Nephron progenitor cell (in vitro differentiated cells): ENCODE measurements around the gene COL4A3.

ENCODE experiments used
- DNase-seq: peaks from one replicate; pipeline ENCODE4 v3.0.0; 2021
- H3K27ac Mint-ChIP-seq: 2 replicates; pipeline ENCODE4 v1.8.0; 2021; ENCODE audit warnings: mild to moderate bottlenecking, moderate library complexity, mixed read lengths
- H3K27me3 Mint-ChIP-seq: 2 replicates; pipeline ENCODE4 v1.8.0; 2021; ENCODE audit warnings: mild to moderate bottlenecking, low read depth, mixed read lengths; ENCODE audit not compliant: poor library complexity
- H3K36me3 Mint-ChIP-seq: 2 replicates; pipeline ENCODE4 v1.8.0; 2021; ENCODE audit warnings: low read depth, mixed read lengths
- H3K4me1 Mint-ChIP-seq: 2 replicates; pipeline ENCODE4 v1.8.0; 2021; ENCODE audit warnings: mixed read lengths
- H3K4me3 Mint-ChIP-seq: 2 replicates; pipeline ENCODE4 v1.8.0; 2021; ENCODE audit warnings: mild to moderate bottlenecking, moderate library complexity, mixed read lengths
- H3K9me3 Mint-ChIP-seq: 2 replicates; pipeline ENCODE4 v1.8.0; 2021; ENCODE audit warnings: mild to moderate bottlenecking, moderate library complexity, mixed read lengths
- CTCF ChIP-seq: fragments of 200-600 bp; sonication (generic); IDR thresholded peaks from 2 replicates; pipeline ENCODE4 v1.5.0; 2021; ENCODE audit warnings: antibody characterized with exemption

Gene COL4A3

GRCh38 chr2:227326783-227327182 is 162.4 kb downstream of the COL4A3 start:
- Mint-ChIP-seq H3K27ac (no peak overlapping the region), H3K36me3 (peaks cover 51% of the 10 kb centered on the region), H3K4me3 (peak overlapping the region; percentile 93), H3K27me3 (peaks cover 10% of the 10 kb centered on the region), H3K9me3 (peaks cover 28% of the 10 kb centered on the region), H3K4me1 (peaks cover 39% of the 10 kb centered on the region)
- TF ChIP-seq CTCF = no peak
- DNase-seq = no peak

- no peak overlapping the region for H3K4me3 Mint-ChIP-seq
- H3K27ac Mint-ChIP-seq = no peak overlapping the region
- no peak for TF ChIP-seq CTCF
- no peaks in the 10 kb centered on the region for H3K27me3 Mint-ChIP-seq
- no peak for DNase-seq
- H3K4me1 Mint-ChIP-seq = no peaks in the 10 kb centered on the region
- H3K9me3 Mint-ChIP-seq = no peaks in the 10 kb centered on the region
- peaks cover 73% of the 10 kb centered on the region for H3K36me3 Mint-ChIP-seq
Measured at GRCh38 chr2:227335713-227336112, 171.3 kb downstream of the COL4A3 start.

- Mint-ChIP-seq H3K9me3 (no peaks in the 10 kb centered on the region), H3K4me3 (no peak overlapping the region), H3K4me1 (no peaks in the 10 kb centered on the region), H3K36me3 (peaks cover 58% of the 10 kb centered on the region), H3K27ac (no peak overlapping the region), H3K27me3 (no peaks in the 10 kb centered on the region)
- no peak for DNase-seq
- TF ChIP-seq CTCF = no peak
Measured at GRCh38 chr2:227337442-227337841, 173.0 kb downstream of the COL4A3 start.

- Mint-ChIP-seq H3K27ac (no peak overlapping the region), H3K36me3 (peaks cover 40% of the 10 kb centered on the region), H3K27me3 (no peaks in the 10 kb centered on the region), H3K4me3 (no peak overlapping the region), H3K4me1 (no peaks in the 10 kb centered on the region), H3K9me3 (no peaks in the 10 kb centered on the region)
- no peak for TF ChIP-seq CTCF
- no peak for DNase-seq
Measured at GRCh38 chr2:227339098-227339599, 174.7 kb downstream of the COL4A3 start.

GRCh38 chr2:227340106-227340505 is 175.7 kb downstream of the COL4A3 start:
- Mint-ChIP-seq H3K36me3 (peaks cover 31% of the 10 kb centered on the region), H3K27ac (no peak overlapping the region), H3K4me3 (no peak overlapping the region), H3K9me3 (no peaks in the 10 kb centered on the region), H3K4me1 (no peaks in the 10 kb centered on the region), H3K27me3 (no peaks in the 10 kb centered on the region)
- DNase-seq = no peak
- TF ChIP-seq CTCF = no peak

GRCh38 chr2:227341553-227341952 is 177.1 kb downstream of the COL4A3 start:
- no peaks in the 10 kb centered on the region for H3K27me3 Mint-ChIP-seq
- H3K4me3 Mint-ChIP-seq = no peak overlapping the region
- peaks cover 16% of the 10 kb centered on the region for H3K36me3 Mint-ChIP-seq
- no peak for DNase-seq
- no peaks in the 10 kb centered on the region for H3K4me1 Mint-ChIP-seq
- TF ChIP-seq CTCF = no peak
- H3K9me3 Mint-ChIP-seq = no peaks in the 10 kb centered on the region
- H3K27ac Mint-ChIP-seq = no peak overlapping the region
